ENCODE results near the gene ITGA4. TPM values are rescaled to one million over a fixed set of nuclear protein-coding genes. Genes with fewer than 3 reads are reported as not detected.

Gene ITGA4
- total RNA-seq, 1 experiment from 2014 or later: 2.7 TPM

DNA sequence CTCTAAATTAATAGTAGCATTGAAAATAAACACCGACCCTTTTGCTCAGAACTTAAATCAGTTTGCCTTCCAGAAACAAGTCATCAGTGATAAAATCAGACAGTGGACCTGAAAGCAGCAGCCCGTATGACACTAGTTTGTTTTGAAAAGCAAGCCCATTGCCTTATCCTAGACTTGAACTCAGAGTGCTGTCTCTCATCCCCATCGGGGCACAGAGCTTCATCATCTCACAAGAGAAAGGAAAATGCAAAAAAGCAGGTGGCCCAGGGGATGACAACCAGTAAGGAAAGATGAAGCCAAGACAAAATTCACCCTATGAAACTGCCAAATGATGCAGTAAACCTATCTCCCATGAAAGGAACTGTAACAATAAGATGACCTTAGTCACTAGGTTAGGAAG, 128.5 kb downstream of the ITGA4 start:
- Mint-ChIP-seq H3K27ac (no peak overlapping the region), H3K9me3 (no peaks in the 10 kb centered on the region), H3K36me3 (no peaks in the 10 kb centered on the region), H3K4me3 (no peak overlapping the region), H3K4me1 (peaks cover 18% of the 10 kb centered on the region), H3K27me3 (ENCODE audit: low read depth) (no peaks in the 10 kb centered on the region)
- ATAC-seq (no peak), DNase-seq (ENCODE audit: low spot score) (no peak)
- TF ChIP-seq, protein P1, sequence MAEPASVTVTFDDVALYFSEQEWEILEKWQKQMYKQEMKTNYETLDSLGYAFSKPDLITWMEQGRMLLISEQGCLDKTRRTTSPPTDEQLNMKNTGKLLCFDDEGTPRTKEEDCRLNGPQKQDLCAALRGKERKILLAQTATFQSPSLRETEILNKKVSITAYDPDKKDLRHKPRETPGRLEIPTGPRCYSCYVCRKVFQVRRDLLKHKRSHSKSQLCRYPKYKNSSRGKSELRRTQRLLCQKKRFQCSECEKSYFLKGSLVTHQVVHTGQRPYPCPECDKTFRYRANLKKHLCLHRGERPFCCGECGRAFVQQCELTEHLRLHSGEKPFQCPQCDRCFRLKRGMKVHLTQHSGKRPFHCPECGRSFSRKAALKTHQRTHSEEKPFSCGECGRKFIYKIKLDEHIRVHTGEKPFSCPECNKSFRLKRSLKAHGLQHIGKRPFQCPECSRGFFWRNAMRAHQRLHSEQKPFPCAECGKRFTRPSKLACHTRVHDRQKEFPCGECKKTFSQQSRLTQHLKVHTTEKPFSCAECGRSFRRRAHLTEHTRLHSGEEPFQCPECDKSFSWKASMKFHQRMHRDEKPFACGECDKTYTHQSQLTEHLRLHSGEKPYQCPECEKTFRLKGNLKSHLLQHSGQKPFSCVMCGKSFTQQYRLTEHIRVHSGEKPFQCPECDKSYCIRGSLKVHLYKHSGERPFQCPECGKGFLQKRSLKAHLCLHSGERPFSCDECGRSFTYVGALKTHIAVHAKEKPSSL (CRISPR knock-in tag; conservative IDR thresholded peaks at IDR 0.05): no peak
- TF ChIP-seq, protein P2, sequence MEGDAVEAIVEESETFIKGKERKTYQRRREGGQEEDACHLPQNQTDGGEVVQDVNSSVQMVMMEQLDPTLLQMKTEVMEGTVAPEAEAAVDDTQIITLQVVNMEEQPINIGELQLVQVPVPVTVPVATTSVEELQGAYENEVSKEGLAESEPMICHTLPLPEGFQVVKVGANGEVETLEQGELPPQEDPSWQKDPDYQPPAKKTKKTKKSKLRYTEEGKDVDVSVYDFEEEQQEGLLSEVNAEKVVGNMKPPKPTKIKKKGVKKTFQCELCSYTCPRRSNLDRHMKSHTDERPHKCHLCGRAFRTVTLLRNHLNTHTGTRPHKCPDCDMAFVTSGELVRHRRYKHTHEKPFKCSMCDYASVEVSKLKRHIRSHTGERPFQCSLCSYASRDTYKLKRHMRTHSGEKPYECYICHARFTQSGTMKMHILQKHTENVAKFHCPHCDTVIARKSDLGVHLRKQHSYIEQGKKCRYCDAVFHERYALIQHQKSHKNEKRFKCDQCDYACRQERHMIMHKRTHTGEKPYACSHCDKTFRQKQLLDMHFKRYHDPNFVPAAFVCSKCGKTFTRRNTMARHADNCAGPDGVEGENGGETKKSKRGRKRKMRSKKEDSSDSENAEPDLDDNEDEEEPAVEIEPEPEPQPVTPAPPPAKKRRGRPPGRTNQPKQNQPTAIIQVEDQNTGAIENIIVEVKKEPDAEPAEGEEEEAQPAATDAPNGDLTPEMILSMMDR (IDR thresholded peaks at IDR 0.05): no peak
- TF ChIP-seq GABPB1 (CRISPR knock-in tag; IDR thresholded peaks at IDR 0.05) (no peak), ATF1 (CRISPR knock-in tag; IDR thresholded peaks at IDR 0.05) (no peak), ZBTB21 (CRISPR knock-in tag; IDR thresholded peaks at IDR 0.05; ENCODE audit: borderline replicate concordance) (no peak)
- TF ChIP-seq, protein P3, sequence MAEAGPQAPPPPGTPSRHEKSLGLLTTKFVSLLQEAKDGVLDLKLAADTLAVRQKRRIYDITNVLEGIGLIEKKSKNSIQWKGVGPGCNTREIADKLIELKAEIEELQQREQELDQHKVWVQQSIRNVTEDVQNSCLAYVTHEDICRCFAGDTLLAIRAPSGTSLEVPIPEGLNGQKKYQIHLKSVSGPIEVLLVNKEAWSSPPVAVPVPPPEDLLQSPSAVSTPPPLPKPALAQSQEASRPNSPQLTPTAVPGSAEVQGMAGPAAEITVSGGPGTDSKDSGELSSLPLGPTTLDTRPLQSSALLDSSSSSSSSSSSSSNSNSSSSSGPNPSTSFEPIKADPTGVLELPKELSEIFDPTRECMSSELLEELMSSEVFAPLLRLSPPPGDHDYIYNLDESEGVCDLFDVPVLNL (CRISPR knock-in tag; IDR thresholded peaks at IDR 0.05; ENCODE audit: borderline replicate concordance, low read depth): no peak
- ChIA-PET CTCF (interaction anchor here (2.3 kb wide), 1 partner anchor 129 kb away, joined by 12 read pairs; no protein-coding TSS in a partner anchor), POLR2A (no interaction called here)

Other genes starting within 250 kb of the ITGA4 start
- 0.14 to 0.24 TPM in 2 of 3 replicates, not detected in the other for gene CERKL, start 199.7 kb downstream of the ITGA4 start, total RNA-seq (2021)
- gene NEUROD1, start 223.1 kb downstream of the ITGA4 start, total RNA-seq (2021): 0.07 to 0.11 TPM (median 0.07 TPM) in 3 replicates